GM06990 (cell line): Measurements from ENCODE around the gene CELF2.

ENCODE experiments used
- DNase-seq: peaks from one replicate; pipeline ENCODE4 v3.0.0-alpha.2; 2011; ENCODE audit not compliant: insufficient read length; ENCODE audit errors: extremely low read depth
- H3K27me3 ChIP-seq: replicated peaks from 2 replicates; pipeline ENCODE4 v1.6.0; 2011; ENCODE audit warnings: low read length; ENCODE audit not compliant: control insufficient read depth, insufficient read depth
- H3K36me3 ChIP-seq: 2 replicates; pipeline ENCODE4 v1.5.1; 2011; ENCODE audit warnings: low read length; ENCODE audit not compliant: control insufficient read depth, insufficient read depth
- H3K4me3 ChIP-seq: replicated peaks from 2 replicates; pipeline ENCODE4 v1.5.1; 2011; ENCODE audit warnings: low read depth, mild to moderate bottlenecking, control low read depth, low read length
- TF ChIP-seq, protein P1 (sequence below): IDR thresholded peaks from 2 replicates; pipeline ENCODE4 v1.5.1; 2011; ENCODE audit warnings: low read length, control low read depth, mild to moderate bottlenecking, inconsistent platforms; ENCODE audit not compliant: insufficient read depth, poor library complexity, severe bottlenecking

CELF2 gene

DNA sequence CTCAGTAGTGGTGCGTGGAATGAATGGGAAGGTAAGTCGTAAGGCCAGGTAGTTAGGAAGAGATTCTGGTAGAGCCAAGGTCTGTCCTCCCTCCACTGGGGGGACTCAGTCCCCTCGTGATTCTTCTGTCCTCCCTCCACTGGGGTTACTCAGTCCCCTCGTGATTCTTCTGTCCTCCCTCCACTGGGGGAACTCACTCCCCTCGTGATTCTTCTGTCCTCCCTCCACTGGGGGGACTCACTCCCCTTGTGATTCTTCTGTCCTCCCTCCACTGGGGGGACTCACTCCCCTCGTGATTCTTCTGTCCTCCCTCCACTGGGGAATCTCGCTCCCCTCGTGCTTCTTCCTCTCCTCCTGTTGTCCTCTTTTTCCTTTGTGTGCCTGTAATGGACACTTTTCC is 125.1 kb downstream of the CELF2 start:
- Histone ChIP-seq H3K36me3 (no peaks in the 10 kb centered on the region), H3K4me3 (no peak overlapping the region), H3K27me3 (no peaks in the 10 kb centered on the region)
- TF ChIP-seq, protein P1, sequence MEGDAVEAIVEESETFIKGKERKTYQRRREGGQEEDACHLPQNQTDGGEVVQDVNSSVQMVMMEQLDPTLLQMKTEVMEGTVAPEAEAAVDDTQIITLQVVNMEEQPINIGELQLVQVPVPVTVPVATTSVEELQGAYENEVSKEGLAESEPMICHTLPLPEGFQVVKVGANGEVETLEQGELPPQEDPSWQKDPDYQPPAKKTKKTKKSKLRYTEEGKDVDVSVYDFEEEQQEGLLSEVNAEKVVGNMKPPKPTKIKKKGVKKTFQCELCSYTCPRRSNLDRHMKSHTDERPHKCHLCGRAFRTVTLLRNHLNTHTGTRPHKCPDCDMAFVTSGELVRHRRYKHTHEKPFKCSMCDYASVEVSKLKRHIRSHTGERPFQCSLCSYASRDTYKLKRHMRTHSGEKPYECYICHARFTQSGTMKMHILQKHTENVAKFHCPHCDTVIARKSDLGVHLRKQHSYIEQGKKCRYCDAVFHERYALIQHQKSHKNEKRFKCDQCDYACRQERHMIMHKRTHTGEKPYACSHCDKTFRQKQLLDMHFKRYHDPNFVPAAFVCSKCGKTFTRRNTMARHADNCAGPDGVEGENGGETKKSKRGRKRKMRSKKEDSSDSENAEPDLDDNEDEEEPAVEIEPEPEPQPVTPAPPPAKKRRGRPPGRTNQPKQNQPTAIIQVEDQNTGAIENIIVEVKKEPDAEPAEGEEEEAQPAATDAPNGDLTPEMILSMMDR = peak; percentile 20
- no peak for DNase-seq

DNA sequence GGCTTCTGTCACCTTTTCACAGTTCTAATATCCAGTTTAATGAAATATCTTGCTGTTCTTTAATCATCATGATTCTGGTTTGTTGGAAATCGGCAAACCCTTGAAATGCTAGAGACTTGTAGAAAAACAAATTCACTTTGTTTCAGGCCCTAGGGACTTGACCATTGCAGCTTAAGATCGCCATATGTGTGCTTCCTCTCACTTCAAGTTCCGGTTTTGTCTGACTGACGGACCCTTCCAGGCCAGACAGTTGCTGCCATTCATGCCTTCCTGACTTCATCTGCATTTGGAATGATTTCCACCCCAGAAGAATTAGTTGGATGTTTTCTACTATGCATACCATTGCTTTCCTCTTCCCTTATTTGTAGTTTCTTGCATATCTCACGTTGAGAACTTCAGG is 125.6 kb downstream of the CELF2 start:
- Histone ChIP-seq H3K4me3 (no peak overlapping the region), H3K27me3 (no peaks in the 10 kb centered on the region), H3K36me3 (no peaks in the 10 kb centered on the region)
- TF ChIP-seq, protein P1 = no peak
- no peak for DNase-seq

DNA sequence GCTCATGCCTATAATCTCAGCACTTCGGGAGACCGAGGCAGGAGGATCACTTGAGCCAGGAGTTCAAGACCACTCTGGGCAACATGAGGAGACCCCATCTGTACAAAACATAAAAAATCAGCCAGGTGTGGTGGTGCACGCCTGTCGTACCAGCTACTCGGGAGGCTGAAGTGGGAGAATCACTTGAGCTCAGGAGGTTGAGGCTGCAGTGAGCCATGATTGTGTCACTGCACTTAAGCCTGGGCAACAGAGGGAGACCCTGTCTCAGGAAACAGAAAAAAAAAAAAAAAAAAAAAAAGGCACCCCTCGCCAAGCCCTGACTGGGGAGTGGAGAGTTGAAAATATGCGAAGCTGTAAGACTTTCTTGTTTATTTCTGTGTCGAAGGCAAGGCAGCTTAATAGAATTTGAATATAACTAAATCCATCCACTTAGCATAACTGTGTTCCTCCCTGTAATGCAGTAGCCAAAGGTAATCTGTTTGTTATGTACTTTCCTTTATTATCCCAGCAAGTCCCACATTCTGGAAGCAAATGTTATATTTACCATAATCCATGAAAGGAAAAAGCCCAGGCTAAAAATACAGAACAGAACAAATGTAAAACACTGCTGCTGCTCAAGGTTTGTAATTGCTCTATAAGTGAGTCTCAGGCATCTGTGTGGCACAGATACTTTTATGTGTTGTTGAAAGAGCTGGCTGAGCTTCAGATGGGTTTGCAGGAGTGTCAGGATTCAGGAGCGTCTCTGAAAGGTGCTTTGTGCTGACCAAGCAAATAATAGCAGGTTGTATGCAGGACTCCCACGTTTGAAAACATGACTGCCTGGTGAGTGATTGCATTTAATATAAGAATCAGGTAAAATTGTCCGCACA is 127.2 kb downstream of the CELF2 start:
- Histone ChIP-seq H3K36me3 (no peaks in the 10 kb centered on the region), H3K4me3 (peak overlapping the region; percentile 17; the same call in 1 of the 2 replicates), H3K27me3 (no peaks in the 10 kb centered on the region)
- TF ChIP-seq, protein P1 = no peak
- no peak for DNase-seq

DNA sequence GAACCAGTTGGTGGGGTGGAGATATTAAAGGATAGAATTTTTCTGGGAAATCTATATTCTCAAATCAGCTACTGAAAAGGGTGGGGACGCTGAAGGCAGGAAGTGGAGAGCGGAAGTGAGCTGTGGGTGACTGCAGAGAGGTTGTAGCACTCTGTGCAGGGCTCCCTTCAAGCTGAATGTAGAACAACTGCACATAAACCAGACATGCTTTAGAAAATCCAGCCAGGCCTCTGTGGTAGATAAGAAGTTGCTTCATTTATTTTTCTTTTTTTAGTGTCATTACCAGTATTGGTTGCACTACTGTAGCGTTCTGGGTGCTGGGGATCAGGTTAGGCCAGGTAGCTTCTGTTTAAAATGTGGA is 127.8 kb downstream of the CELF2 start:
- Histone ChIP-seq H3K27me3 (no peaks in the 10 kb centered on the region), H3K36me3 (no peaks in the 10 kb centered on the region), H3K4me3 (0 out of 2 replicates have a peak overlapping the region, but pooled peaks have one; percentile 17)
- DNase-seq = peak; percentile 25
- TF ChIP-seq, protein P1 = no peak

DNA sequence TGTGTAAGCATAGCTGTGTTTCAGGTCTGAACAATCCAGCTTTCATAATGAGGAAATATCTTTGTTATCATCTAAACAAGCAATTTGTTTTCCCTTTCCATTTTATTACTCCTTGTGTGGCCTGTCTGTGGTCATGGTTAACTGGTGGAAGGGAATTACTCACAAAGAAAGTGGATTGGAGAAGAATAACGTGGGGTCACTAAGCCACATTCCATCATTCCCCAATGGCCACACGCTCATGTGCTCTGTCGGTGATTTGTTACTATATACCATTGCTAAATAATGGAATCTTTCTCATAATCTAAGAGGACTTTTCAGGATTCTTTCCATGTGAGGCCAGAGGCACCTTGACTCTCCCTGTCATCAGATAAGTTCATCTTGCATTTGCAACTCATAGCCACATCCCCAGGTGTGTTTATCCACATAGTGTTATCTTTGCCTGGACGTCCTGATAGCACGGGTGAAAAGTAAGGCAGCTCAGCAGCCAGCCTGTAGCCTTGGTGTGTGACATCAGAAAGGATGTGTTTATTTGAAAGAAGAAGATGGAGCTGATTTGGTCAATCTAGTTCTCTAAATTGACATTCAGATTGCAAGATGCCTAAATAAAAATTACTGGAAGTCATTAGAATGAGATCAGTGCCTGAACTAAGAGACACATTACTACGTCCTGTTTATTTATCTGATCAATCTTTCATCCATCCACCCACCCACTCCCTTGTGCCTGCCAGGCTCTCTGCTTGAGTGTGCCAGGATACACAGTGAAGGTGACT is 128.9 kb downstream of the CELF2 start:
- TF ChIP-seq, protein P1 = no peak
- DNase-seq = no peak
- Histone ChIP-seq H3K36me3 (no peaks in the 10 kb centered on the region), H3K27me3 (no peaks in the 10 kb centered on the region), H3K4me3 (no peak overlapping the region)
